PFSK-1 (cell line): ENCODE results near the gene OR7A5.

ENCODE experiments used
- FOXP2 ChIP-seq: optimal IDR thresholded peaks from 2 replicates; pipeline ENCODE3; 2011; ENCODE audit warnings: borderline replicate concordance, control low read depth, inconsistent platforms; ENCODE audit not compliant: insufficient read depth; ENCODE audit errors: extremely low read length, extremely low read depth
- POLR2AphosphoS5 ChIP-seq: IDR thresholded peaks from 2 replicates; pipeline ENCODE4 v1.6.1; 2012; ENCODE audit warnings: low read depth, mild to moderate bottlenecking, control low read depth, low read length, moderate library complexity
- SIN3A ChIP-seq: IDR thresholded peaks from 2 replicates; pipeline ENCODE4 v1.6.1; 2012; ENCODE audit warnings: mild to moderate bottlenecking, low read length, moderate library complexity, borderline replicate concordance; ENCODE audit not compliant: insufficient read depth
- TAF1 ChIP-seq: IDR thresholded peaks from 2 replicates; pipeline ENCODE4 v1.6.1; 2012; ENCODE audit warnings: low read length, control low read depth, borderline replicate concordance; ENCODE audit not compliant: insufficient read depth
- TF ChIP-seq, protein P1 (sequence below), 2 experiments: IDR thresholded peaks; 2 replicates each; pipeline versions ENCODE4 v1.6.1 to v1.8.0; 2011 to 2012; ENCODE audit warnings: low read depth in 2 of 2, low read length in 2 of 2, control low read depth in 1 of 2, inconsistent platforms in 1 of 2, mild to moderate bottlenecking in 1 of 2, moderate library complexity in 1 of 2; ENCODE audit not compliant: insufficient read depth in 1 of 2

DNA sequence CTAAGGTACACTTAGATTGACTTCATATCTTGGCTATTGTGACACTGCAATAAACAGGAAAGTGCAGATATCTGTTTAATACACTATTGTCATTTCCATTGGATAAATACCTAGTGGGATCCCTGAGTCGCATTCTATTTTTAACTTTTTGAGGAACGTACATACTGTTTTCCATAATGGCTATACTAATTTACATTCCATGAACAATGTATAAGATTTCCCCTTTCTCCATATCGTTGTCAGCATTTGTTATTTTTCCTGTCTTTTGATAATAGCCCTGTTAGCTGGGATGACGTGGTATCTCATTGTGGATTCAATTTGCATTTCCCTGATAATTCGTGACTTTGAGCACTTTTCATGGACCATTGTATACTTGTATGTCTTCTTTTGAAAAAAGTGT is 33.5 kb upstream of the OR7A5 start:
- TF ChIP-seq TAF1 (no peak), POLR2AphosphoS5 (no peak), SIN3A (no peak), FOXP2 (no peak)
- TF ChIP-seq, protein P1, sequence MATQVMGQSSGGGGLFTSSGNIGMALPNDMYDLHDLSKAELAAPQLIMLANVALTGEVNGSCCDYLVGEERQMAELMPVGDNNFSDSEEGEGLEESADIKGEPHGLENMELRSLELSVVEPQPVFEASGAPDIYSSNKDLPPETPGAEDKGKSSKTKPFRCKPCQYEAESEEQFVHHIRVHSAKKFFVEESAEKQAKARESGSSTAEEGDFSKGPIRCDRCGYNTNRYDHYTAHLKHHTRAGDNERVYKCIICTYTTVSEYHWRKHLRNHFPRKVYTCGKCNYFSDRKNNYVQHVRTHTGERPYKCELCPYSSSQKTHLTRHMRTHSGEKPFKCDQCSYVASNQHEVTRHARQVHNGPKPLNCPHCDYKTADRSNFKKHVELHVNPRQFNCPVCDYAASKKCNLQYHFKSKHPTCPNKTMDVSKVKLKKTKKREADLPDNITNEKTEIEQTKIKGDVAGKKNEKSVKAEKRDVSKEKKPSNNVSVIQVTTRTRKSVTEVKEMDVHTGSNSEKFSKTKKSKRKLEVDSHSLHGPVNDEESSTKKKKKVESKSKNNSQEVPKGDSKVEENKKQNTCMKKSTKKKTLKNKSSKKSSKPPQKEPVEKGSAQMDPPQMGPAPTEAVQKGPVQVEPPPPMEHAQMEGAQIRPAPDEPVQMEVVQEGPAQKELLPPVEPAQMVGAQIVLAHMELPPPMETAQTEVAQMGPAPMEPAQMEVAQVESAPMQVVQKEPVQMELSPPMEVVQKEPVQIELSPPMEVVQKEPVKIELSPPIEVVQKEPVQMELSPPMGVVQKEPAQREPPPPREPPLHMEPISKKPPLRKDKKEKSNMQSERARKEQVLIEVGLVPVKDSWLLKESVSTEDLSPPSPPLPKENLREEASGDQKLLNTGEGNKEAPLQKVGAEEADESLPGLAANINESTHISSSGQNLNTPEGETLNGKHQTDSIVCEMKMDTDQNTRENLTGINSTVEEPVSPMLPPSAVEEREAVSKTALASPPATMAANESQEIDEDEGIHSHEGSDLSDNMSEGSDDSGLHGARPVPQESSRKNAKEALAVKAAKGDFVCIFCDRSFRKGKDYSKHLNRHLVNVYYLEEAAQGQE (IDR thresholded peaks at IDR 0.05; ENCODE audit: insufficient read depth in 1 of 2, low read depth in 2 of 2, low read length in 2 of 2), result no peak
